Activated naive CD8-positive, alpha-beta T cell treated with anti-CD3 and anti-CD28 coated beads, Interleukin-2, amount 10 ng/mL, durations not matched to agents 7 days and 5 days (primary cell): ENCODE measurements around the gene DHRS12. TPM values are rescaled to one million over a fixed set of nuclear protein-coding genes. Genes with fewer than 3 reads are reported as not detected.

Source experiments
- ATAC-seq: fragments of 150-1000 bp; cut with Tn5 transposase; one replicate; pipeline ENCODE4 v1.10.0; 2021; ENCODE audit warnings: low read depth, moderate library complexity
- POLR2A ChIA-PET: fragments of 350-600 bp; sonication (Branson Sonifier 250); formaldehyde crosslinking; loops from one replicate; lab custom pipeline; 2021; ENCODE audit warnings: antibody characterized with exemption; lab: Charles Lee
- DNase-seq: peaks from one replicate; pipeline ENCODE4 v3.0.0; 2021
- H3K27ac Mint-ChIP-seq: one replicate; pipeline ENCODE4 v1.8.0; 2022; ENCODE audit warnings: mild to moderate bottlenecking, mixed read lengths
- H3K27me3 Mint-ChIP-seq: one replicate; pipeline ENCODE4 v1.8.0; 2022; ENCODE audit warnings: mild to moderate bottlenecking, moderate library complexity, mixed read lengths
- H3K36me3 Mint-ChIP-seq: one replicate; pipeline ENCODE4 v1.8.0; 2021; ENCODE audit warnings: mild to moderate bottlenecking, mixed read lengths
- H3K4me1 Mint-ChIP-seq: one replicate; pipeline ENCODE4 v1.8.0; 2021; ENCODE audit warnings: mixed read lengths
- H3K4me3 Mint-ChIP-seq: one replicate; pipeline ENCODE4 v1.8.0; 2022; ENCODE audit warnings: mild to moderate bottlenecking, moderate library complexity, mixed read lengths
- H3K9me3 Mint-ChIP-seq: one replicate; pipeline ENCODE4 v1.8.0; 2021; ENCODE audit warnings: mixed read lengths
- total RNA-seq, 2 experiments: library from RNA; stranded (reverse); gene quantifications; one replicate each; pipeline ENCODE4 v1.2.3, GENCODE V29; 2021

The DHRS12 gene
- total RNA-seq, 2 experiments from 2014 or later = 12.6 to 13.1 TPM

- POLR2A ChIA-PET = no interaction called here
- no peak overlapping the region for H3K4me3 Mint-ChIP-seq
- H3K9me3 Mint-ChIP-seq = no peaks in the 10 kb centered on the region
- H3K27ac Mint-ChIP-seq = no peak overlapping the region
- DNase-seq (no peak), ATAC-seq (no peak)
- no peaks in the 10 kb centered on the region for H3K27me3 Mint-ChIP-seq
- peaks cover 15% of the 10 kb centered on the region for H3K4me1 Mint-ChIP-seq
- H3K36me3 Mint-ChIP-seq = peaks cover 5% of the 10 kb centered on the region
These were observed 36.9 kb downstream of the DHRS12 start for GRCh38 chr13:51767100-51767499.

- H3K36me3 Mint-ChIP-seq = peaks cover 5% of the 10 kb centered on the region
- H3K27me3 Mint-ChIP-seq = no peaks in the 10 kb centered on the region
- H3K4me1 Mint-ChIP-seq = peaks cover 15% of the 10 kb centered on the region
- peak overlapping the region; percentile 79 for H3K4me3 Mint-ChIP-seq
- H3K27ac Mint-ChIP-seq = peak overlapping the region; percentile 94
- ATAC-seq = no peak
- DNase-seq = no peak
- H3K9me3 Mint-ChIP-seq = no peaks in the 10 kb centered on the region
- POLR2A ChIA-PET = interaction anchor here (1.5 to 2.4 kb wide), 3 partner anchors 179 to 312 kb away, joined by 4 to 19 read pairs (median 11); partner anchors contain the start of gene INTS6
These were observed 38.8 kb downstream of the DHRS12 start for GRCh38 chr13:51765142-51765515.

GRCh38 chr13:51764184-51765141 is 39.5 kb downstream of the DHRS12 start:
- H3K9me3 Mint-ChIP-seq = no peaks in the 10 kb centered on the region
- H3K36me3 Mint-ChIP-seq = peaks cover 5% of the 10 kb centered on the region
- H3K4me1 Mint-ChIP-seq = peaks cover 15% of the 10 kb centered on the region
- no peaks in the 10 kb centered on the region for H3K27me3 Mint-ChIP-seq
- POLR2A ChIA-PET = interaction anchor here (1.1 to 2.4 kb wide), 4 partner anchors 179 to 314 kb away, joined by 4 to 19 read pairs (median 9); partner anchors contain the start of gene INTS6
- DNase-seq (peak; percentile 58), ATAC-seq (peak; percentile 84)
- H3K4me3 Mint-ChIP-seq = peak overlapping the region; percentile 79
- H3K27ac Mint-ChIP-seq = peak overlapping the region; percentile 94

- POLR2A ChIA-PET = interaction anchor here (1.5 to 2.4 kb wide), 2 partner anchors 178 to 311 kb away, joined by 11 to 19 read pairs; partner anchors contain the start of gene INTS6
- Mint-ChIP-seq H3K4me3 (no peak overlapping the region), H3K27ac (no peak overlapping the region), H3K27me3 (no peaks in the 10 kb centered on the region), H3K36me3 (peaks cover 5% of the 10 kb centered on the region), H3K4me1 (peaks cover 15% of the 10 kb centered on the region), H3K9me3 (no peaks in the 10 kb centered on the region)
- no peak for DNase-seq
- no peak for ATAC-seq
These were observed 40.5 kb downstream of the DHRS12 start for GRCh38 chr13:51763486-51763885.

- H3K27ac Mint-ChIP-seq = no peak overlapping the region
- H3K4me3 Mint-ChIP-seq = no peak overlapping the region
- H3K27me3 Mint-ChIP-seq = no peaks in the 10 kb centered on the region
- DNase-seq (no peak), ATAC-seq (no peak)
- H3K36me3 Mint-ChIP-seq = peaks cover 8% of the 10 kb centered on the region
- POLR2A ChIA-PET = interaction anchor here (1.1 kb wide), 1 partner anchor 309 kb away, joined by 3 read pairs; the partner anchor contains the start of gene INTS6
- H3K9me3 Mint-ChIP-seq = no peaks in the 10 kb centered on the region
- H3K4me1 Mint-ChIP-seq = peaks cover 15% of the 10 kb centered on the region
These were observed 42.2 kb downstream of the DHRS12 start for GRCh38 chr13:51761643-51762350.

GRCh38 chr13:51760592-51760991 is 43.4 kb downstream of the DHRS12 start:
- POLR2A ChIA-PET = no interaction called here
- Mint-ChIP-seq H3K27me3 (no peaks in the 10 kb centered on the region), H3K4me3 (no peak overlapping the region), H3K4me1 (peaks cover 15% of the 10 kb centered on the region), H3K27ac (no peak overlapping the region), H3K9me3 (no peaks in the 10 kb centered on the region), H3K36me3 (peaks cover 11% of the 10 kb centered on the region)
- DNase-seq = no peak
- ATAC-seq = no peak

- no peak for DNase-seq
- POLR2A ChIA-PET = interaction anchor here (1.6 kb wide), 1 partner anchor 306 kb away, joined by 5 read pairs; the partner anchor contains the start of gene INTS6
- Mint-ChIP-seq H3K4me1 (peaks cover 4% of the 10 kb centered on the region), H3K27ac (no peak overlapping the region), H3K4me3 (no peak overlapping the region), H3K9me3 (no peaks in the 10 kb centered on the region), H3K36me3 (peaks cover 15% of the 10 kb centered on the region), H3K27me3 (no peaks in the 10 kb centered on the region)
- ATAC-seq = no peak
These were observed 44.7 kb downstream of the DHRS12 start for GRCh38 chr13:51759240-51759639.

GRCh38 chr13:51758691-51759090 is 45.3 kb downstream of the DHRS12 start:
- no peak for DNase-seq

GRCh38 chr13:51756651-51757050 is 47.3 kb downstream of the DHRS12 start:
- Mint-ChIP-seq H3K27me3 (no peaks in the 10 kb centered on the region), H3K27ac (no peak overlapping the region), H3K9me3 (no peaks in the 10 kb centered on the region), H3K4me1 (no peaks in the 10 kb centered on the region), H3K36me3 (peaks cover 17% of the 10 kb centered on the region), H3K4me3 (no peak overlapping the region)
- ATAC-seq (no peak), DNase-seq (no peak)
- POLR2A ChIA-PET = interaction anchor here (1.2 kb wide), 1 partner anchor 304 kb away, joined by 3 read pairs; the partner anchor contains the start of gene INTS6

More at GRCh38 chr13:51758691-51759090, 45.3 kb downstream of the DHRS12 start:
- Mint-ChIP-seq H3K36me3 (peaks cover 18% of the 10 kb centered on the region), H3K4me3 (no peak overlapping the region), H3K27ac (no peak overlapping the region), H3K27me3 (no peaks in the 10 kb centered on the region), H3K9me3 (no peaks in the 10 kb centered on the region), H3K4me1 (no peaks in the 10 kb centered on the region)
- no peak for ATAC-seq
- POLR2A ChIA-PET = interaction anchor here (0.9 to 1.6 kb wide), 2 partner anchors 305 to 306 kb away, joined by 3 to 5 read pairs; partner anchors contain the start of gene INTS6

GRCh38 chr13:51747438-51748434 is 56.2 kb downstream of the DHRS12 start:
- ATAC-seq (no peak), DNase-seq (no peak)
- Mint-ChIP-seq H3K9me3 (peaks cover 6% of the 10 kb centered on the region), H3K36me3 (peaks cover 30% of the 10 kb centered on the region), H3K4me3 (no peak overlapping the region), H3K27ac (no peak overlapping the region), H3K4me1 (no peaks in the 10 kb centered on the region), H3K27me3 (no peaks in the 10 kb centered on the region)
- POLR2A ChIA-PET = no interaction called here

GRCh38 chr13:51746802-51747201 is 57.2 kb downstream of the DHRS12 start:
- POLR2A ChIA-PET = no interaction called here
- DNase-seq (no peak), ATAC-seq (no peak)
- no peaks in the 10 kb centered on the region for H3K4me1 Mint-ChIP-seq
- peaks cover 6% of the 10 kb centered on the region for H3K9me3 Mint-ChIP-seq
- no peaks in the 10 kb centered on the region for H3K27me3 Mint-ChIP-seq
- H3K4me3 Mint-ChIP-seq = no peak overlapping the region
- H3K36me3 Mint-ChIP-seq = peaks cover 30% of the 10 kb centered on the region
- no peak overlapping the region for H3K27ac Mint-ChIP-seq

GRCh38 chr13:51745243-51745642 is 58.7 kb downstream of the DHRS12 start:
- ATAC-seq = no peak
- POLR2A ChIA-PET = no interaction called here

More at GRCh38 chr13:51745243-51745642, 58.7 kb downstream of the DHRS12 start:
- Mint-ChIP-seq H3K27me3 (no peaks in the 10 kb centered on the region), H3K36me3 (peaks cover 26% of the 10 kb centered on the region), H3K4me3 (no peak overlapping the region), H3K27ac (no peak overlapping the region), H3K4me1 (no peaks in the 10 kb centered on the region), H3K9me3 (peaks cover 6% of the 10 kb centered on the region)
- no peak for DNase-seq
